Measurements from ENCODE around the gene VRK1. TPM values are rescaled to one million over a fixed set of nuclear protein-coding genes. Genes with fewer than 3 reads are reported as not detected.

VRK1 gene
- total and polyA plus RNA-seq, 4 donors: 1.8 to 50.4 (median 3.3) TPM

GRCh38 chr14:96817750-96818666 is 20.8 kb downstream of the VRK1 start:
- Histone ChIP-seq H3K9ac (ENCODE audit: low read depth in 1 of 2, low read length in 2 of 2) (no peak overlapping the region), H3K9me3 (ENCODE audit: control insufficient read depth in 4 of 4, low read length in 3 of 4) (no peaks in the 10 kb centered on the region), H3K27ac (ENCODE audit: low read depth in 1 of 2, low read length in 2 of 2) (no peak overlapping the region), H3K36me3 (ENCODE audit: control insufficient read depth in 4 of 4, insufficient read depth in 3 of 4, low read depth in 1 of 4, low read length in 3 of 4) (no peaks in the 10 kb centered on the region), H3K4me1 (ENCODE audit: control insufficient read depth in 4 of 4, insufficient read depth in 4 of 4, low read length in 3 of 4) (no peaks in the 10 kb centered on the region), H3K27me3 (ENCODE audit: control insufficient read depth in 4 of 4, insufficient read depth in 4 of 4, low read length in 3 of 4) (no peaks in the 10 kb centered on the region), H3K4me3 (ENCODE audit: low read depth in 1 of 3, low read length in 3 of 3) (no peak overlapping the region)
- TF ChIP-seq GABPA (IDR thresholded peaks at IDR 0.05 in 1 of 2, conservative IDR thresholded peaks at IDR 0.05 in 1 of 2) (no peak), TAF1 (conservative IDR thresholded peaks at IDR 0.05) (no peak), HNF4A (conservative IDR thresholded peaks at IDR 0.05) (no peak), HNF4G (IDR thresholded peaks at IDR 0.05) (no peak), MAX (IDR thresholded peaks at IDR 0.05) (no peak), EGR1 (IDR thresholded peaks at IDR 0.05; ENCODE audit: low read depth in 2 of 2) (no peak), FOXA1 (IDR thresholded peaks at IDR 0.05) (no peak), ATF3 (IDR thresholded peaks at IDR 0.05) (no peak), ZBTB33 (IDR thresholded peaks at IDR 0.05) (no peak), FOXA2 (IDR thresholded peaks at IDR 0.05) (no peak), REST (IDR thresholded peaks at IDR 0.05) (no peak), CTCF (IDR thresholded peaks at IDR 0.05; ENCODE audit: low read depth, low read length, missing input control) (no peak), RAD21 (IDR thresholded peaks at IDR 0.05) (no peak), SP1 (IDR thresholded peaks at IDR 0.05) (no peak), RXRA (IDR thresholded peaks at IDR 0.05) (no peak), NR2F2 (IDR thresholded peaks at IDR 0.05) (no peak), JUND (IDR thresholded peaks at IDR 0.05) (no peak), YY1 (IDR thresholded peaks at IDR 0.05) (no peak)
- DNase-seq (ENCODE audit: low spot score): no peak
- WGBS: 82% methylated on average over 5 of the region's 5 CpGs

All from liver (tissue), 9 donors.